DMS114 treated with DMSO at 0.1 percent for 48 hours (cell line): Measurements from ENCODE around the gene CSN2.
"Not testable (repeated sequence)": the region's sequence is repeated elsewhere in the genome, so short reads cannot be mapped to it uniquely, and the experiment has no call there.

Experiments used
- DNase-seq: peaks from one replicate; lab custom pipeline; 2025; ENCODE audit not compliant: unreplicated experiment; lab: John Stamatoyannopoulos, UW

CSN2 gene, protein sequence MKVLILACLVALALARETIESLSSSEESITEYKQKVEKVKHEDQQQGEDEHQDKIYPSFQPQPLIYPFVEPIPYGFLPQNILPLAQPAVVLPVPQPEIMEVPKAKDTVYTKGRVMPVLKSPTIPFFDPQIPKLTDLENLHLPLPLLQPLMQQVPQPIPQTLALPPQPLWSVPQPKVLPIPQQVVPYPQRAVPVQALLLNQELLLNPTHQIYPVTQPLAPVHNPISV

DNA sequence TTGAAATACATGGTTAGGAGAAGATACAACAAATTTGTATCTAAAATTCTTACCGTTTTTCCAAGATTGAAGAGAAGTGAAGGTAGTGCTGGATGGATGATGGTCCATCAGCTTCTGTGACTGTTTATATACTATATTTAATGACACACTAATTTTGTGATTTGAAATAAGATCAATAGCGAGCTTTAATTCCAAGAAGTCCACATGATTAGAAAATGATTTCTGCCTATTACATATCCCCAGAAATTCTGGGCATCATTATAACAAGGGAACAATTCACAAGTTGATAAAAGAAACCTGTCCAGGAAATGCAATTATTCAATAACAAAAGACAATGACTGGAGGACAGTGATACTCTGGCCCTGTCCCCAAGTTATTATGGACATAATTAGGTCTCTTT is at the start of gene CSN2:
Gene CSN2, minus strand, starts transcription at position 101 of the 400 bp plus-strand sequence. CDS start 4,733 bp downstream, outside the sequence.
- DNase-seq: no peak

DNA sequence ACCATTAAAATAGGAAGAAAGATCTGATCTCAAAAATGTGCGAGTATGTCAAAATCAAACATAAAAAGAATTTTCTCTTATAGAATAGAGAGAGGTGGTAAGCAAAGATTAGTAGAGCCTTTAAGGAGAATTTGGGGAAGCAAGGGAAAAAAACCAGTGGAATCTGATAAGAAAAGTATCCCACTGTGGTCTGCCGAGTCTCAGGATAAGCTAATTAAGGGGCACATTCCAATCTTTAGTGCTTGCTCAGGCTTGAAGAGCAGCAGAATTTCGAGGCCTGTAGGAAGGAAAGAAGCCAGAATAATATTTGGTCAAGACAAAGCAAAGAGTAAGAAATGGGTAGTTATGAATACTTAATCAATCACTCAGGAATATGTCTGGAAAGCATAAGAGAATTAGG is 43.2 kb upstream of the CSN2 start:
- DNase-seq: no peak

DNA sequence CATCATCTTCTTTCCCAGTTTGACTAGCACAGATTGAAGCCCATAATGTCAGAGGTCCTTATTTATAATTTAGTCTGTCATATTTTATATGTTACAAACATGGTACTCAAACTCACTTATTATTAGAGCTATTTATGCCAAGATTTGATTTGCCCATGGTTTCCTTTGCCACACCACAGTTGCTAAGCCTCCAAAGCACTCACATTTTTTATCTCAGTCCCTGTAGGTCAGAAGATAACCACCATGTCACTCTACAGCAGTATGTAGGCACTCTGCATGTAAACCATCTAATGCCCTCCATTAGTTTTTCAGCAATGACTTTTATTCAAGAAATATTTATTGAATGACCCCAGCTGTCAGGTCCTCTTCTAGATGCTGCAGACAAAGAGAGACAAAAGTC is 37.0 kb upstream of the CSN2 start:
- DNase-seq: no peak

DNA sequence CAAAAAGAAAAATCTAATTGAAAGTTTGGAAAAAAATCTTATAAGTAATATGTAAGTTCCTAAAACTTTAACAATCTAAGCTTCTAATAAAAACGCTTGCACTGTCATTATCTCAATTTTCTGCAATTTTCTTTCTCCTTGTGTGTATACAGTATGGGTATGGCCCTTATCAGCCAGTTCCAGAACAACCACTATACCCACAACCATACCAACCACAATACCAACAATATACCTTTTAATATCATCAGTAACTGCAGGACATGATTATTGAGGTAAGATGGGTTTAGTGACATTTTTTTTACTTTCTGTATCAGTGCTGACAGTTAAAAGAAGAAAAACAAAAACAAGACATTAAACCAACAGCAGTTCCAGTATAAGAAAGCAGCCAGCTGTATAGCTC is 35.2 kb upstream of the CSN2 start:
- no peak for DNase-seq

DNA sequence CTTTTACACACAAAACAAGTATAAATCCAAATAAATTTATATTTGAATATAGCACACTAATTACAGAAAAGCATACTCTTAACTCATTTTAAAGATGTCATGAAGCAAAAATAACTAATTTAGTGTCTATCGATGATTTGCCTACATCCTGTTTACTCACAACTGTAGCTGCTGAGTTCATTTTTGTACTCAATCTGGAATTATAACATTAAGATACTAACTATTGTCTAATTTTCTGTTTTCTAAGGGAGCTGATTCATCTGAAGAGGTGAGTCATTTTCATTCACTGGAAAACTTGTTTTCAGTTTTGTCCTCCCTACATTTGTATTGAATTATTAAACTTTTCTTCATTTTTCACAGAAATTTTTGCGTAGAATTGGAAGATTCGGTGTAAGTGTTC is 33.9 kb upstream of the CSN2 start:
- no peak for DNase-seq

DNA sequence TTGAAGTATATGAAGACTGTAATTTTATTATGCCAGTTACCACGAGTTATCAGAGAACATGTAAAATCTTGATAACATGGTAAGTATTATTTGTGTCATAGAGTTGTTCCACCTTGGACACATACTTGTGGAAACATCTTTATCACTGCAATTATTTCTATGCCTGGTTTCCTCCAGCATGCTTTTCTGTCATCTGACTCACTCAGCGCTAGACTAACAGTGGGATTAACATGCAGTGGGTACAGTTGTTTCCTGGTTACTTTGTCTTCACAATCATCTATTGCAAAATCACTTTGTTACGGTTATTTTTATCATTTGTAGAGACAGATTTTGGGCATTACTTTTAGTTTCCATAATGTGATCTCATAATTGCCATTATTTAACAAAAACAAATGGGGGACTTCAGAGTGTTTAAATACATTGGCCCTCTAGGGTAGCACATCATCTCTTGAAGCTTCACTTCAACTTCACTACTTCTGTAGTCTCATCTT is 30.0 kb upstream of the CSN2 start, which contains the start of gene STATH:
Gene STATH, plus strand, starts transcription at position 441 of the 491 bp plus-strand sequence. CDS start 2,472 bp downstream, outside the sequence.
- DNase-seq: no peak

DNA sequence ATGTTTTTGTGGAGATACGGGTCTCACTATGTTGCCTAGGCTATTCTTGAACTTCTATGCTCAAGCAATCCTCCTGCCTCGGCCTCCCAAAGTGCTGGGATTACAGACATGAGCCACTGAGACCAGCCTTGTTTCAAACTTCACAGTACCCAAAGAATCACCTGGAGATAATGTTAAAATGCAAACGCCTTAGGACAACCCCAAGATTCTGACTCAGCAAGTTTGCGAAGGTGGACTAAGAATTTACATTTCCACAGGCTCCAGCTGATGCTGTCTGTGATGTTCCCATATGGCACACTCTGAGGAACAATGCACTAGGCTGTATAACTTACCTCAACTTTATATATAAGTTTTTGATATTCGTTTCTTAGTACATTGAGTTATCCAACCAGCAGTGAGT is 29.3 kb upstream of the CSN2 start:
- DNase-seq: no peak

DNA sequence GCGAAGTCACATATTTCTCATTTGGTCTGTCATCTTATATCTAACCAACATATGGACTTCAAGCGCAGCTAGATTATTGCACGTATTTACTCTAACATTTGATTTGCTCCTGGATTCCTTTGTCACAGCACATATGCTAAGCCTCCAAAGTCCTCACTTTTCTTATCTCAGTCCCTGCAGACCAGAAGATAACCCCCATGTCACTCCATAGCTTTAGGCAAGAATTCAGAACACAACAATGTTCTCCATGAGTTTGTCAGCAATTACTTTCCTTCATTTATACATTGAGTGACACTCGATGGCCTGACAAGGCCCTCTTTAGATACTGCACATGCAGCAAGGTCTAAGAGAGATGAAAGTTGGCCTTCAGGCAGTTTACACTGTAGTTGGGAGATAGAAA is 25.5 kb upstream of the CSN2 start:
- no peak for DNase-seq

DNA sequence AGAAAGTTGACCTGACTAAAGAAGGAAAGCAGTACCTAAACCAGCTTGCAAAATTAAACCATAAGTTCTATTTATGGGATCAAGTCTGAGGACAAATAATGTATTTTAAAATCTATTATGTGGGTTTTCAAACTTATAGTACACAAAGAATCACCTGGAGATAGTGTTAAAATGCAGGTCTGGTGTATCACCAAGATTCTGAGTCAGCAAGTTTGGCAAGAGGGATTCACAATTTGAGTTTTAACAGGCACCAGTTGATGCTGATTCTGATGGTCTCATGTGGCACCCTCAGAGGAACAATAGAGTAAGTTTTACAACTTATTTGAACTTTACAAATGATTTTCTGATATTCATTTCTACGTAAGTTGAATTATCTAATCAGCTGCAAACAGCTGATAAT is 21.1 kb upstream of the CSN2 start:
- no peak for DNase-seq

DNA sequence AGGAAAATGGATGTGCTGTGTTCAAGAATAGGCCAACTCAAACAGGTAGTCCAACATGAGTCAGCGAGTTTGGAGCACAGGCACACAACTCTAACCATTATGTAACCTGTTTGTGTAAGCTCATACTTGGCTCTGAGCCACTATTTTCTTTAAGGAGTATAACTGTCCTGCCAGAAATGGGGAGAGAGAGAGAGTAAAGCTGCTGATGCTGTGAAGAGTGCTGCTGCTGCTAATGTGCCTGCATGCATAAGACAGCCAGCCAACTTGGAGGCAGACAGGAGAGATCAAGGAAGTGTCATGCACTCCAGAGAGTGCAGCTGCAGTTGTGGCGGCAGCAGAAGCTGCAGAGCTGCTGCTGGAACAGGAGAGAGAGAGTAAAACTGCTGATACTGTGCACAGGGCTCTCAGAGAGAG is 18.5 kb upstream of the CSN2 start:
- DNase-seq: no peak

DNA sequence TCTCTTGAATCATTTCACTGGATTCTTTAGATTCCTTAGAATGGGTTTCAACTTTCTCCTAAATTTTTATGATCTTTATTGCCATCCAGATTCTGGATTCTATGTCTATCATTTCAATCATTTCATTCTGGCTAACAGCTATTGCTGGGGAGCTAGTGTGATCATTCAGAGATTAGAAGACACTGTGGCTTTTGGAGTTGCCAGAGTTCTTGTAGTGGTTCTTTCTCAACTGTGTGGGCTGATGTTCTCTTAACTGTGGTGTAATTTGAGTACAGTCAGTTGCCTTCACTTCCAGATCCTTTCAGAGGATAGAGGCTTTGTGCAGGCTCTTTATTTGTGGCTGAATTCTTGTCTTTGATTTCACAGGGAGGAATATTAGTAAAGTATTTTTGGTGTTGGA is 12.1 kb upstream of the CSN2 start:
- DNase-seq: no peak

DNA sequence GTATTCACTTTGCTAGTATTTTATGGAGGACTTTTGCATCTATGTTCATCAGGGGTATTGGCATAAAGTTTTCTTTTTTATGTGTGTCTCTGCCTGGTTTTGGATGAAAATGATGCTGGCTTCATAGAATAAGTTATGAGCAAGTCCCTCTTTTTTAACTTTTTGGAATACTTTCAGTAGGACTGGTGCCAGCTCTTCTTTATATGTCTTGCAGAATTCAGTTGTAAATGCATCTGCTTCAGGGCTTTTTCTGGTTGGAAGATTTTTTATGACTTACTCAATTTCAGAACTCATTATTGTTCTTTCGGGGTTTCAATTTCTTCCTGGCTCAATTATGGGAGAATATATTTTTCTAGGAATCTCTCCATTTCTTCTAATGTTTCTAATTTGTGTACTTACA is 9.1 kb upstream of the CSN2 start:
- DNase-seq: no peak

DNA sequence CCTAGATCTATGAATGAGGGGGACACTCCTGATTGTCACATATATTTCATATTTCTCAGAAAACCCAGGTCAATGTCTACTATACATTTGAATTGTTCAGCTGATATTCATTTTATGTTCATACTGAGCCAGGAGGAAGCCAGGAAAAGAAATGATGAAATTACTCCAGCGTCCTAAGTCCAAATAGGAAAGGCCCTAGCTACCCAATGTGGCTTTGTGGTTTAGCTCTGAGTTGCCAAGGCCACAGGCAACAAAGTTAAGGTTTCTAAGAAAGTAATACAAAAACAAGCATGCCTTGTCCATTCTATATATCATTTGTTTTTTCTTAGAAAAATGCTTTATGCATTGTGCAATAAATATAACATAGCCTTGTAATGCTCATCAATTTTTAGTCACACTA is 4.5 kb upstream of the CSN2 start:
- DNase-seq: no peak

DNA sequence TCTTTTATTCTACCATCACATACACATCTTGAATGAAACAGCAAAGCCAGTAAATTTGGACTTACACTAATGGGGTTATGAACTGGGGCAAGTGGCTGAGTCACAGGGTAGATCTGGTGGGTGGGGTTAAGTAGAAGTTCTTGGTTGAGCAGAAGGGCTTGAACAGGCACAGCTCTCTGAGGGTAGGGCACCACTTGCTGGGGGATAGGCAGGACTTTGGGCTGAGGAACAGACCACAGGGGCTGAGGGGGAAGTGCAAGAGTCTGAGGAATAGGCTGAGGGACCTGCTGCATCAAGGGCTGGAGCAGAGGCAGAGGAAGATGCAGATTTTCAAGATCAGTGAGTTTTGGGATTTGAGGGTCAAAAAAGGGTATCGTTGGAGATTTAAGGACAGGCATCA is 8.3 kb downstream of the CSN2 start:
- DNase-seq: no peak

DNA sequence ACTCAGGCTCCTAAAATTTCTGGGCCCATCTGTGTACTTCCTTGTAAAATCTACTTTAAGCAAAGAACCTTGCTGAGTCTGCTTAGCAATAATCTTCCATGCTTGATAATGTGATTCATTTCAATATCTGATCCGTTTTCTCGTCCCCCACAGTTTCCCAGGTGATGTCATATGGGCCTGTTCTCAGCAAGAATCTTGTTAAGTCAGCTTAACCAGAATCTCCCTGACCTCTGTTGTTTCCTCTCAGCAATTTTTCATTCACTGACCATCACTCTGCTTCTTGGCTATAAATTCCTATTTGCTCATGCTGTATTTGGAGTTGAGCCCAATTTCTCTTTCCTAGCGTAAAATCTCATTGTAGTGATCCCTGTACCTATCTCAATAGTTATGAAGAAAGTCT is 13.9 kb downstream of the CSN2 start:
- DNase-seq: no peak

DNA sequence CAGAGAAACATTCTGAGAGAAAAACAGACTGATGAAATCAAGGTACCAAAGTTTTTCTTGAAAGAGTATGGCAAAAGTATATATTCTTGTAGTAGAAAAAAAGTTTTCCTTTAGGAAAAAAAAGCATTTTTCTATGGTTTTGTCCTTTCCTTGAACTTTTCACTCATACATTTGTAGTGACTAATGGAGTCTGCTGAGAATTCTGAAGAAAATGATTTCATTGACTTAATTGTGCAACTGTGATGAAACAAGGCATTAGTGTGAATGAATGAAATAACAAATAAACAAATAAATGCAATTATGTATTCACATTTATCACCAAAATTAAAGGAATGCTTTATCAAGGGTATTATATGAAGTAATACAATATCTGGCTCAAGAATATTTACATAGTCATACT is 29.0 kb downstream of the CSN2 start:
- no peak for DNase-seq

DNA sequence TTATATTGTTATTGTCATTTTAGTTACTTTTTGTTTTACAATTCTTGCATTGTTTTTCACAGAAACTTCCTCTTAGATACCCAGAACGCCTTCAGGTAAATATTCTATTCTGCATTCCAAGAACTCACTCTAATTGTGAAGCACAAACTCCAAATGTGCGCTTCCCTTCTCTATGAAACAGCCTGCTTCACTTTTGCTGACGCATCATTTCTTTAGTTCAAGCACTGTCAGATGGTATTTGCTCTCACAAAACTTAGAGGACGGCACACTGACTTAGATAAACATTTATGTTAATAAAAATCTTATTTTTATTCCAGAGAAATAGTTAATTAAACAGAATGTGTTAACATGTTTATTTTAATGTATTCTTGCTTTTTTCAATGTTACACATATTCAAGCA is 31.4 kb downstream of the CSN2 start:
- DNase-seq: no peak

DNA sequence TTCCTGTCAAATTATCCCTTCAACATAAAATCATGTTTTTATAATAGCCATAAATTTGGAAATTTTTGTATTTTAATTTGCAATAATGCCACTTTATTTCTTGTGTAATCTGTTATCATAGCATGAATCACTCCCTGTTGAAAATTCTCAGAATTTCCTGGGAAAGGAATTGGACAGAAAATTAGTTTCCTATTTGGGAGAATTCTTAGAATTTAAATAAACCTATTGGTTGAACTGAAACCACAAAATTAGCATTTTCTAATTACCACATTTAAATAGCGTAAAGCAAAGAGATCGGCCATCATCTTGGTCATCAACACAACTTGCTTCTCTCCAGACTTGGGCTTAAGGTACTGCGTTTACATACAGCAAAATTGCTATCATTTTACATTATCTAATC is 34.8 kb downstream of the CSN2 start, which contains the start of gene CSN1S1:
Gene CSN1S1, plus strand, starts transcription at position 301 of the 400 bp plus-strand sequence. CDS start 1,488 bp downstream, outside the sequence.
- no peak for DNase-seq

DNA sequence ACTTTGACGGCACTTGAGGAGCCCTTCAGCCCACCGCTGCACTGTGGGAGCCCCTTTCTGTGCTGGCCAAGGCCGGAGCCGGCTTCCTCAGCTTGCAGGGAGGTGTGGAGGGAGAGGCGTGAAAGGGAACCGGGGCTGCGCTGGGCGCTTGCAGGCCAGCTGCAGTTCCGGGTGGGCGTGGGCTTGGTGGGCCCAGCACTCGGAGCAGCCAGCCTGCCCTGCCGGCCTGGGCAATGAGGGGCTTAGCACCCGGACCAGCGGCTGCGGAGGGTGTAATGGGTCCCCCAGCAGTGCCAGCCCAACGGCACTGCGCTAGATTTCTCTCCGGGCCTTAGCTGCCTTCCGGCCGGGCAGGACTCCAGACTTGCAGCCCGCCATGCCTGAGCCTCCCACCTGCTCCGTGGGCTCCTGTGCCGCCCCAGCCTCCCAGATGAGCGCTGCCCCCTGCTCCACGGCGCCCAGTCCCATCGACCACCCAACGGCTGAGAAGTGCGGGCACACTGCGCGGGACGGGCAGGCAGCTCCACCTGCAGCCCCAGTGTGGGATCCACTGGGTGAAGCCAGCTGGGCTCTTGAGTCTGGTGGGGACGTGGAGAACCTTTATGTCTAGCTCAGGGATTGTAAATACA is 41.6 kb downstream of the CSN2 start:
- DNase-seq: not testable (repeated sequence)

DNA sequence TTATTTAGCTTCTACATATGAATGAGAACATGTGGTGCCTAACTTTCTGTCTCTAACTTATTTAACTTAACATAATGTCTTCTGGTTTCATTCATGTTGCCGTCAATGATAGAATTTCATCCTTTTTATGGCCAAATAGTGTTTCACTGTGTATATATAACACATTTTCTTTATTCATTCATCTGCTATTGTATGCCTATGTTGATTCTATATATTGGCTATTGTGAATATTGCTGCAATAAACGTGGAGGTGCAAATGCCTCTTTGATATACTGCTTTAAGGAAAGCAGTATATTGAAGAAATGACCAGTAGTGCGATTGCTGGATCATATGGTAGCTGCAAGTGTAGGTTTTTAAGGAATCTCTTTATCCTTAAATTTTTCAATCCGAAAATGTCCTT is 44.7 kb downstream of the CSN2 start:
- no peak for DNase-seq

DNA sequence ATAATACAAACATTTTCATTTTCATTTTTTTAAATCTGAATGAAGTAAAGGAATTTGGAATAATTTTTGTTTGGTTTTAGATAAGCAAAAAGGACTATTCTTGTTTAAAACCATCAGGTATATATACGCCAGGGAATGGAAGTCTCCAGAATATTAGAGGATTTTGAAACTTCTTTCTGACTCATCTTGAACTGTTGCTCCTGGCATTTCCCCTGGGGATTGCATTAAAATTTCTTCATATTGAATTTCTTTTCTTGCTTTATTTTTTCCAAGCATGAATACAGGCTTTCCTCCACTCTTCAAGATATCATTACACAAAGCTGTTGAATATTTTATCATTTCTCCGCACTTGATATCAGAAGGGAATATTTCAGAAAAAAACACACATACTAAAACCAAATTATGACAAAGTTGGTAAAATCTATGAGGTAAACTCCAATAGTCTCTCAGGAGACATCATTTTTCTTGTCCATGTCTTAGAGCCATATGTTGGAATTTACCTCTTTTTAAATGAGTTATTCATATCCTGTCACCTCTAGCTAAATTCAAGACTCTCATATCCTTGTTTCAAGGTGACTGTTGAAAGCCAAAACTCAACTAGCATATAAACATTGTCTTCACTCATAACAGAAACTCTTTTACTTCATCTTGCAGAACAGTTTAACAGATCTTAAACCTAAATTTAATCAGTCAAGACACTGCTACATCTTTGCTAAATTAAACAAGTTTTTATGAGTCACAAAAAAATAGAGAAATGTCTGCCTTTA is 55.3 kb downstream of the CSN2 start:
- DNase-seq: no peak

DNA sequence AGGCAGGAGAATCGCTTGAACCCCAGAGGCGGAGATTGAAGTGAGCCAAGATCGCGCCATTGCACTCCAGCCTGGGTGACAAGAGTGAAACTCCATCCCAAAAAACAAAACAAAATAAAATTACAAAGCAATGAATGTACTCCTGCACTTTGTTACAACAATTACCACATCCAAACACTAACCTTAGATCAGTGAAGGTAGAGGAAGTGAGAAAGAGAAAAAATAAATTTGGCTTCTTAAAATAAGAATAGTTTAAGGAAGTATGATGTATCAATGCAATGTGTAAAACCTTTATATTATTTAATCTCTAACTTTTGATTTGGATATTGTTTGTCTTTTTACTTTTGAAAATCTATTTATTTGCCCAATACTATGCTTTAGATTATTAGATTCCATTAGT is 56.3 kb downstream of the CSN2 start:
- DNase-seq: no peak
